Activated CD8-positive, alpha-beta memory T cell treated with anti-CD3 and anti-CD28 coated beads, Interleukin-2, amount 50 U/mL, for 48 hours (primary cell): ENCODE measurements around the gene ABCC3.

Experiments
- DNase-seq: peaks from one replicate; pipeline ENCODE4 v3.0.0-alpha.2; 2020

Gene ABCC3

GRCh38 chr17:50608700-50609379 lies 25.8 kb upstream of the ABCC3 start:
- DNase-seq, result no peak

- DNase-seq, result no peak
Measured at GRCh38 chr17:50609380-50610074, 25.2 kb upstream of the ABCC3 start.

- no peak for DNase-seq
Measured at GRCh38 chr17:50611634-50612033, 23.0 kb upstream of the ABCC3 start.

- no peak for DNase-seq
Measured at GRCh38 chr17:50612281-50612680, 22.4 kb upstream of the ABCC3 start.

GRCh38 chr17:50613007-50613992 lies 21.4 kb upstream of the ABCC3 start:
- DNase-seq, result no peak

- DNase-seq, result no peak
Measured at GRCh38 chr17:50614471-50615051, 20.1 kb upstream of the ABCC3 start.

GRCh38 chr17:50615828-50616227 lies 18.9 kb upstream of the ABCC3 start:
- no peak for DNase-seq

GRCh38 chr17:50618300-50618699 lies 16.4 kb upstream of the ABCC3 start:
- DNase-seq, result no peak

GRCh38 chr17:50618941-50619340 lies 15.7 kb upstream of the ABCC3 start:
- no peak for DNase-seq

GRCh38 chr17:50619489-50619888 lies 15.2 kb upstream of the ABCC3 start:
- no peak for DNase-seq

GRCh38 chr17:50620237-50620636 lies 14.4 kb upstream of the ABCC3 start:
- no peak for DNase-seq

- DNase-seq, result no peak
Measured at GRCh38 chr17:50620858-50621257, 13.8 kb upstream of the ABCC3 start.

- no peak for DNase-seq
Measured at GRCh38 chr17:50621574-50622031, 13.1 kb upstream of the ABCC3 start.

- no peak for DNase-seq
Measured at GRCh38 chr17:50624321-50624934, 10.3 kb upstream of the ABCC3 start.

- DNase-seq, result no peak
Measured at GRCh38 chr17:50625032-50625871, 9.4 kb upstream of the ABCC3 start.

GRCh38 chr17:50626037-50626574 lies 8.6 kb upstream of the ABCC3 start:
- DNase-seq, result peak; percentile 81

GRCh38 chr17:50627036-50627781 lies 7.5 kb upstream of the ABCC3 start:
- DNase-seq, result no peak

GRCh38 chr17:50627782-50628601 lies 6.7 kb upstream of the ABCC3 start:
- DNase-seq, result no peak

GRCh38 chr17:50629902-50630301 lies 4.8 kb upstream of the ABCC3 start:
- DNase-seq, result no peak
